Vagina (tissue), 2 donors: Measurements from ENCODE around the gene ZNF280A.

Experiments used
- CTCF ChIP-seq, 3 experiments: fragments of 450-650 bp in 2 of 3; fragments of 200-600 bp in 1 of 3; sonication (generic) in 1 of 3; IDR thresholded peaks; one replicate each; pipeline ENCODE4 v1.5.1; 2017 to 2019; ENCODE audit warnings: antibody characterized with exemption in 3 of 3, mild to moderate bottlenecking in 2 of 3, moderate library complexity in 2 of 3
- POLR2A ChIP-seq, 2 donors: fragments of 450-650 bp; IDR thresholded peaks; one replicate each; pipeline ENCODE4 v1.6.1; 2017; ENCODE audit warnings: antibody characterized with exemption in 2 of 2, mild to moderate bottlenecking in 2 of 2, moderate library complexity in 2 of 2

DNA sequence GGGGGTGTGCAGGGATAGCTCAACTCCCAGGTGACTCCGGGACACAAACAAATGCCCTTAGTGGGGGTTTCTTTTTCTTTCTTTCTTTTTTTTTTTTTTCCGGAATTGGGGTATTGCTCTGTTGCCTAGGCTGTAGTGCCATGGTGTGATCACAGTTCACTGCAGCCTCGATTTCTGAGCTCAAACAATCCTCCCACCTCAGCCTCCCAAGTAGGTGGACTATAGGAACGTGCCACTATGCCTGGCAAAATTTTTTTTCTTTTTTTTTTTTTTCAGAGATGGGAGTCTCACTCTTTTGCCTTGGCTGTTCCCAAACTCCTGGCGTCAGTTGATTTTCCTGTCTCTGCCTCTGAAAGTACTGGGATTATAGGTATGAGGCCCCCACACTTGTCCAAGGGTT, 13.8 kb upstream of the ZNF280A start:
- TF ChIP-seq POLR2A (IDR thresholded peaks at IDR 0.05) (no peak), CTCF (IDR thresholded peaks at IDR 0.05) (no peak)
